ENCODE results near the gene BAD. TPM values are rescaled to one million over a fixed set of nuclear protein-coding genes. Genes with fewer than 3 reads are reported as not detected.
A peak's percentile ranks its signal among the peaks of the same experiment; 100 is the strongest.

Gene BAD
- total and polyA plus RNA-seq, 2 of the 13 experiments (the other 11 are each of a cell fraction or from before 2014, with no cell fraction given), result 17.9 to 28.5 TPM

DNA sequence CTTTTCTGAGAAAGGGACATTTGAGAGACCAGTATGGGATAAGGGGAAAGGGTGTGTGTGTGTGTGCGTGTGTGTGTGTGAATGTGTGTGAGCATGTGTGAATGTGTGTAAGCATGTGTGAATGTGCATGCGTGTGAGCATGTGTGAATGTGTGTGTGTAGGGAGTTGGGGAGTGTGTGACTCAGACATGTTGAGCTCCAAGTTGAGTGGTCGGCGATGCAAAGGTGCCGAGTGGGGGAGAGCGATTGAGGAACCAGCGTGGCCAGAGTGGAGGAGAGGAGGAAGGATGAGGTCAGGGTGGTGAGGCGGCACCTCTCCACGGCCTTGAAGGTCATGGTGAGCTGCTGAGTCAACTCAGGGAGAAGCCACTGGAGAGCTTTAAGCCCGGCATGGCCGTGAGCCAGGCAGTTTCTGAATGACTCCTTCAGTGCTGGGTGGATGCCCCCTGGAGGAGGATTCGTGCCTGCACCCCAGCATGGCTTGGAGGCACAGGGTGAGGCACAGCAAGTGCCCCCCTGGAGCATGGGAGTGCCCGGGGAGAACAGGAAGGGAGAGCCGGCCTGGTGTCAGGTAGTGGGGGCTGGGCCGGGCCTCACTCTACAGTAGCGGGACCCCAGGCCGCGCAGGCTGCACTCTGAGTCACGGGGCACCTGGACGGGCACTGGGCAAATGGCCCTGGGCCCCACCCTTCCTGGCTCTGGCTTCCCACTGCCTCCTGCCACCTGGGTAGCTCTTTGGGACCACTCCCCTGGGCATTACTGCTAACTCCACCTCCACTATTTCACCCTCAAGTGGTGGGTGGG, 47.3 kb upstream of the BAD start (continued):
- TF ChIP-seq, protein P1, sequence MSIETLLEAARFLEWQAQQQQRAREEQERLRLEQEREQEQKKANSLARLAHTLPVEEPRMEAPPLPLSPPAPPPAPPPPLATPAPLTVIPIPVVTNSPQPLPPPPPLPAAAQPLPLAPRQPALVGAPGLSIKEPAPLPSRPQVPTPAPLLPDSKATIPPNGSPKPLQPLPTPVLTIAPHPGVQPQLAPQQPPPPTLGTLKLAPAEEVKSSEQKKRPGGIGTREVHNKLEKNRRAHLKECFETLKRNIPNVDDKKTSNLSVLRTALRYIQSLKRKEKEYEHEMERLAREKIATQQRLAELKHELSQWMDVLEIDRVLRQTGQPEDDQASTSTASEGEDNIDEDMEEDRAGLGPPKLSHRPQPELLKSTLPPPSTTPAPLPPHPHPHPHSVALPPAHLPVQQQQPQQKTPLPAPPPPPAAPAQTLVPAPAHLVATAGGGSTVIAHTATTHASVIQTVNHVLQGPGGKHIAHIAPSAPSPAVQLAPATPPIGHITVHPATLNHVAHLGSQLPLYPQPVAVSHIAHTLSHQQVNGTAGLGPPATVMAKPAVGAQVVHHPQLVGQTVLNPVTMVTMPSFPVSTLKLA (IDR thresholded peaks at IDR 0.05), result peak; percentile 90
- TF ChIP-seq ZNF354B (CRISPR knock-in tag; IDR thresholded peaks at IDR 0.05), result 0 out of 2 replicates have a peak, but pooled peaks have one; percentile 22
- TF ChIP-seq, protein P2, sequence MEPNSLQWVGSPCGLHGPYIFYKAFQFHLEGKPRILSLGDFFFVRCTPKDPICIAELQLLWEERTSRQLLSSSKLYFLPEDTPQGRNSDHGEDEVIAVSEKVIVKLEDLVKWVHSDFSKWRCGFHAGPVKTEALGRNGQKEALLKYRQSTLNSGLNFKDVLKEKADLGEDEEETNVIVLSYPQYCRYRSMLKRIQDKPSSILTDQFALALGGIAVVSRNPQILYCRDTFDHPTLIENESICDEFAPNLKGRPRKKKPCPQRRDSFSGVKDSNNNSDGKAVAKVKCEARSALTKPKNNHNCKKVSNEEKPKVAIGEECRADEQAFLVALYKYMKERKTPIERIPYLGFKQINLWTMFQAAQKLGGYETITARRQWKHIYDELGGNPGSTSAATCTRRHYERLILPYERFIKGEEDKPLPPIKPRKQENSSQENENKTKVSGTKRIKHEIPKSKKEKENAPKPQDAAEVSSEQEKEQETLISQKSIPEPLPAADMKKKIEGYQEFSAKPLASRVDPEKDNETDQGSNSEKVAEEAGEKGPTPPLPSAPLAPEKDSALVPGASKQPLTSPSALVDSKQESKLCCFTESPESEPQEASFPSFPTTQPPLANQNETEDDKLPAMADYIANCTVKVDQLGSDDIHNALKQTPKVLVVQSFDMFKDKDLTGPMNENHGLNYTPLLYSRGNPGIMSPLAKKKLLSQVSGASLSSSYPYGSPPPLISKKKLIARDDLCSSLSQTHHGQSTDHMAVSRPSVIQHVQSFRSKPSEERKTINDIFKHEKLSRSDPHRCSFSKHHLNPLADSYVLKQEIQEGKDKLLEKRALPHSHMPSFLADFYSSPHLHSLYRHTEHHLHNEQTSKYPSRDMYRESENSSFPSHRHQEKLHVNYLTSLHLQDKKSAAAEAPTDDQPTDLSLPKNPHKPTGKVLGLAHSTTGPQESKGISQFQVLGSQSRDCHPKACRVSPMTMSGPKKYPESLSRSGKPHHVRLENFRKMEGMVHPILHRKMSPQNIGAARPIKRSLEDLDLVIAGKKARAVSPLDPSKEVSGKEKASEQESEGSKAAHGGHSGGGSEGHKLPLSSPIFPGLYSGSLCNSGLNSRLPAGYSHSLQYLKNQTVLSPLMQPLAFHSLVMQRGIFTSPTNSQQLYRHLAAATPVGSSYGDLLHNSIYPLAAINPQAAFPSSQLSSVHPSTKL (CRISPR knock-in tag; IDR thresholded peaks at IDR 0.05), result peak; percentile 41; the same call in 1 of the 2 replicates
- TF ChIP-seq, protein P3, sequence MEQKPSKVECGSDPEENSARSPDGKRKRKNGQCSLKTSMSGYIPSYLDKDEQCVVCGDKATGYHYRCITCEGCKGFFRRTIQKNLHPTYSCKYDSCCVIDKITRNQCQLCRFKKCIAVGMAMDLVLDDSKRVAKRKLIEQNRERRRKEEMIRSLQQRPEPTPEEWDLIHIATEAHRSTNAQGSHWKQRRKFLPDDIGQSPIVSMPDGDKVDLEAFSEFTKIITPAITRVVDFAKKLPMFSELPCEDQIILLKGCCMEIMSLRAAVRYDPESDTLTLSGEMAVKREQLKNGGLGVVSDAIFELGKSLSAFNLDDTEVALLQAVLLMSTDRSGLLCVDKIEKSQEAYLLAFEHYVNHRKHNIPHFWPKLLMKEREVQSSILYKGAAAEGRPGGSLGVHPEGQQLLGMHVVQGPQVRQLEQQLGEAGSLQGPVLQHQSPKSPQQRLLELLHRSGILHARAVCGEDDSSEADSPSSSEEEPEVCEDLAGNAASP (CRISPR knock-in tag; IDR thresholded peaks at IDR 0.05; ENCODE audit: borderline replicate concordance), result 0 out of 2 replicates have a peak, but pooled peaks have one; percentile 33
- peak; percentile 51; the same call in 1 of the 2 replicates for TF ChIP-seq ZMYM3 (CRISPR knock-in tag; IDR thresholded peaks at IDR 0.05)
- TF ChIP-seq, protein P4, sequence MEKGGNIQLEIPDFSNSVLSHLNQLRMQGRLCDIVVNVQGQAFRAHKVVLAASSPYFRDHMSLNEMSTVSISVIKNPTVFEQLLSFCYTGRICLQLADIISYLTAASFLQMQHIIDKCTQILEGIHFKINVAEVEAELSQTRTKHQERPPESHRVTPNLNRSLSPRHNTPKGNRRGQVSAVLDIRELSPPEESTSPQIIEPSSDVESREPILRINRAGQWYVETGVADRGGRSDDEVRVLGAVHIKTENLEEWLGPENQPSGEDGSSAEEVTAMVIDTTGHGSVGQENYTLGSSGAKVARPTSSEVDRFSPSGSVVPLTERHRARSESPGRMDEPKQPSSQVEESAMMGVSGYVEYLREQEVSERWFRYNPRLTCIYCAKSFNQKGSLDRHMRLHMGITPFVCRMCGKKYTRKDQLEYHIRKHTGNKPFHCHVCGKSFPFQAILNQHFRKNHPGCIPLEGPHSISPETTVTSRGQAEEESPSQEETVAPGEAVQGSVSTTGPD (CRISPR knock-in tag; IDR thresholded peaks at IDR 0.05), result no peak
- no peak for TF ChIP-seq NFE2 (CRISPR knock-in tag; IDR thresholded peaks at IDR 0.05)
- TF ChIP-seq, protein P5, sequence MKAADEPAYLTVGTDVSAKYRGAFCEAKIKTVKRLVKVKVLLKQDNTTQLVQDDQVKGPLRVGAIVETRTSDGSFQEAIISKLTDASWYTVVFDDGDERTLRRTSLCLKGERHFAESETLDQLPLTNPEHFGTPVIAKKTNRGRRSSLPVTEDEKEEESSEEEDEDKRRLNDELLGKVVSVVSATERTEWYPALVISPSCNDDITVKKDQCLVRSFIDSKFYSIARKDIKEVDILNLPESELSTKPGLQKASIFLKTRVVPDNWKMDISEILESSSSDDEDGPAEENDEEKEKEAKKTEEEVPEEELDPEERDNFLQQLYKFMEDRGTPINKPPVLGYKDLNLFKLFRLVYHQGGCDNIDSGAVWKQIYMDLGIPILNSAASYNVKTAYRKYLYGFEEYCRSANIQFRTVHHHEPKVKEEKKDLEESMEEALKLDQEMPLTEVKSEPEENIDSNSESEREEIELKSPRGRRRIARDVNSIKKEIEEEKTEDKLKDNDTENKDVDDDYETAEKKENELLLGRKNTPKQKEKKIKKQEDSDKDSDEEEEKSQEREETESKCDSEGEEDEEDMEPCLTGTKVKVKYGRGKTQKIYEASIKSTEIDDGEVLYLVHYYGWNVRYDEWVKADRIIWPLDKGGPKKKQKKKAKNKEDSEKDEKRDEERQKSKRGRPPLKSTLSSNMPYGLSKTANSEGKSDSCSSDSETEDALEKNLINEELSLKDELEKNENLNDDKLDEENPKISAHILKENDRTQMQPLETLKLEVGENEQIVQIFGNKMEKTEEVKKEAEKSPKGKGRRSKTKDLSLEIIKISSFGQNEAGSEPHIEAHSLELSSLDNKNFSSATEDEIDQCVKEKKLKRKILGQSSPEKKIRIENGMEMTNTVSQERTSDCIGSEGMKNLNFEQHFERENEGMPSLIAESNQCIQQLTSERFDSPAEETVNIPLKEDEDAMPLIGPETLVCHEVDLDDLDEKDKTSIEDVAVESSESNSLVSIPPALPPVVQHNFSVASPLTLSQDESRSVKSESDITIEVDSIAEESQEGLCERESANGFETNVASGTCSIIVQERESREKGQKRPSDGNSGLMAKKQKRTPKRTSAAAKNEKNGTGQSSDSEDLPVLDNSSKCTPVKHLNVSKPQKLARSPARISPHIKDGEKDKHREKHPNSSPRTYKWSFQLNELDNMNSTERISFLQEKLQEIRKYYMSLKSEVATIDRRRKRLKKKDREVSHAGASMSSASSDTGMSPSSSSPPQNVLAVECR (CRISPR knock-in tag; IDR thresholded peaks at IDR 0.05; ENCODE audit: borderline replicate concordance), result peak; percentile 17; the same call in 1 of the 2 replicates
- TF ChIP-seq ZNF441 (CRISPR knock-in tag; IDR thresholded peaks at IDR 0.05; ENCODE audit: borderline replicate concordance), result no peak
- TF ChIP-seq, protein P6, sequence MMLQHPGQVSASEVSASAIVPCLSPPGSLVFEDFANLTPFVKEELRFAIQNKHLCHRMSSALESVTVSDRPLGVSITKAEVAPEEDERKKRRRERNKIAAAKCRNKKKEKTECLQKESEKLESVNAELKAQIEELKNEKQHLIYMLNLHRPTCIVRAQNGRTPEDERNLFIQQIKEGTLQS (CRISPR knock-in tag; IDR thresholded peaks at IDR 0.05), result 0 out of 2 replicates have a peak, but pooled peaks have one; percentile 19
- no peak for TF ChIP-seq ZNF263 (CRISPR knock-in tag; IDR thresholded peaks at IDR 0.05)
- TF ChIP-seq ZSCAN22 (CRISPR knock-in tag; IDR thresholded peaks at IDR 0.05), result no peak
